ENCODE measurements around the gene FNBP1.
"Not testable (repeated sequence)": the region's sequence is repeated elsewhere in the genome, so short reads cannot be mapped to it uniquely, and the experiment has no call there.

FNBP1 gene

DNA sequence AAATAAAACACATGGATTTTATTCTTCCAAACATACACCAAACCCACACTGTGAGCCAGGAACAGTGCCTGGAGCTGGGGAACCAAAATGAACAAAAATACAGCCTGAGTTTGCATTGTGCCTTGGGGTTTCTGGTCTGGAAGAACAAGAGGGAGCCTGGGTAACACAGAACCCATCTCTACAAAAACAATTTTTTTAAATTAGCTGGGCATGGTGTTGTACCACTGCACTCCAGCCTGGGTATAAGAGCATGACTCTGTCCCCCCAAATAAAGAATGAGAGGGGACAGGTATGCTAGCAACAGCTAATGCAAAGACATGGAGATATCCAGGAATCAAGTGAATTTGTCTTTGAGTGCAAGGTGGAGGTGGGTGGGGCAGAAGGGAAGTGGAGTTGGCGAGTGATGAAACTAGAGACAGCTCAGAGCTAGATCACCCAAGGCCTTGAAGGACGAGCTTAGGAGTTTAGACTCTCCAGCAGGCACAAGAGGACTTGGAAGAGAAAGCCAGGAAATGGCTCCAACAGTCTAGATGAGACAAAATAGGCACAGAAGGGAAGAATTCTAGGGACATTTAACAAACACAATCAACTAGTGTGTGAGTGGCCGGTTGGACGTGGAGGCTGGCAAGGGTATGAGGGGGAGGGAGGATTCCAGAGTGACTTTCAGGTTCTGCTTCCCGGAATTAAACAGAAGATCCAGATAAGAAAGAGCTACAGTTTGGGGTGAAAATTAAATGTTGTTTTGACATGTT, 47.4 kb downstream of the FNBP1 start:
- DNase-seq (ENCODE audit: low spot score): no peak

DNA sequence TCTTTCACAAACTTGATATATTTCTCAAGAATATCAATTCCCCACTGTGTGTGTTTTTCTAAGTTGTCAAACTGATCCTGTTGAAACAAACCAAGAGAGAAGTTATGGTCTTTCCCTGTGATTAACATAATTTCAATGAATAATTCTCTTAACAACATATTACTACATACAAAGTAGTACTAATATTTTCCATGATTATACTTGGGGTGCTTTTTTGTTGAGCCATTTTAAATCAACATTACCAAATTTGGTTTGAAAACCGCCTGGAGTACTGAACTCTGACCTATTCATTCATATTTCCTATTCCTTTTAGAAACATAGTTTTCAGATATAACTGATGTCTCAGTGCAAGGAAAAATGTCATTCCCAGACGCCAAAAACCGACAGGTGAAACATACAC, 48.1 kb downstream of the FNBP1 start:
- no peak for DNase-seq (ENCODE audit: low spot score)

DNA sequence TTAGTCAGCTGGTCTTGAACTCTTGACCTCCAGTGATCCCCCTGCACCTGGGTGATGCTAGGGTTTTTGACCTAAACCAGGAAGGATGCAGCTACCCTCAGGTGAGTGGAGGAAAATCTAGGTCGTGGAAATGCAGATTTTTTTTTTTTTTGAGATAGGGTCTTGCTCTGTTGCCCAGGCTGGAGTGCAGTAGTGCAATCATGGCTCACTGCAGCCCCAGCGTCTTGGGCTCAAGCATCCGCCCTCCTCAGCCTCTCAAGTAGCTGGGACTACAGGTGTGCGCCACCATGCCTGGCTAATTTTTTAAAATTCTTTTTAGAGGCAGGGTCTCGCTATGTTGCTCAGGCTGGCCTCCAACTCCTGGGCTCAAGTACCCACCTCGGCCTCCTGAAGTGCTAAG, 51.9 kb downstream of the FNBP1 start:
- not testable (repeated sequence) for DNase-seq (ENCODE audit: low spot score)

DNA sequence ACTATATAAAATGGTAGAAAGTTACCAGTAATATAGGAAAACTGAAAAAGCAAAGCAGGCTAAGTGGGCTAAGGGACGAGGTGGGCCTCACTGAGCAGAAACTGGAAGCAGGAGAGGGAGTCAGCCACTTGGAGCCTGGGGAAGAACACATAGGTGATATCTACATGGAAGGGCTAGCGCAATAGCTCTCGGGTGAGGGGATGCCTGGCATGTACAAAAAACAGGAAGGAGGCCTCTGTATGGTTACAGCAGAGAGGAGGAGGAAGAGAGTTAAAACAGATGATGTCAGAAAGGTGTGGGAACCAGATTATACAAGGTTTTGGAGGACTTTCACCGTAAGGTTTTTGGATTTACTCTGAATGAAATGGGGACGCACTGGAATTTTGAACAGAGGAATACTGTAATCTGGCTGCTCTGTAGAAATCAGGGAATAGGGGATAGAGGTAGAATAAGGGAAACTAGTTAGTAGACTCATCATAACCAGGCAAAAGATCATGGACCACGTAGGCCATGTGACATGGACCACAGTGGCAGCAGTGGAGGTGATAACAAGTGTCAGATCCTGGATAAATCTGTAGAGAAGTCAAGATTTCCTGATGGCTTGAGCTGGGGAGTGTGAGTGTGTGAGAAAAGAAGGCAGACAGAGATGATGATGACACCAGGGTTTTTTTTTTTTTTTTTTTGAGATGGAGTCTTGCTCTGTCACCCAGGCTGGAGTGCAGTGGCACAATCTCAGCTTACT, 52.5 kb downstream of the FNBP1 start:
- no peak for DNase-seq (ENCODE audit: low spot score)

DNA sequence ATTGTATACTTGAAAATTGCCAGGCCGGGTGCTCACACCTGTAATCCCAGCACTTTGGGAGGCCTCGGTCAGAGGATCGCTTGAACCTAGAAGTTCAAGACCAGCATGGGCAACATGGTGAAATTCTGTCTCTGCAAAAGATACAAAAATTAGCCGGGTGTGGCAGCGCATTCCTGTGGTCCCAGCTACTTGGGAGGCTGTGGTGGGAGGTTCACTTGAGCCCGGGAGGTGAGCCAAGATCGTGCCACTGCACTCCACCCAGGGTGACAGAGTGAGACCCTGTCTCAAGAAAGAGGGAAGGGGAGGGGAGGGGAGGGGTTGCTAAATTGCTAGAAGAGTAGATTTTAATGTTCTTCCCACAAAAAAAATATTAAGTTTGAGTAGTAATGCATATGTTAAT, 53.2 kb downstream of the FNBP1 start:
- no peak for DNase-seq (ENCODE audit: low spot score)

DNA sequence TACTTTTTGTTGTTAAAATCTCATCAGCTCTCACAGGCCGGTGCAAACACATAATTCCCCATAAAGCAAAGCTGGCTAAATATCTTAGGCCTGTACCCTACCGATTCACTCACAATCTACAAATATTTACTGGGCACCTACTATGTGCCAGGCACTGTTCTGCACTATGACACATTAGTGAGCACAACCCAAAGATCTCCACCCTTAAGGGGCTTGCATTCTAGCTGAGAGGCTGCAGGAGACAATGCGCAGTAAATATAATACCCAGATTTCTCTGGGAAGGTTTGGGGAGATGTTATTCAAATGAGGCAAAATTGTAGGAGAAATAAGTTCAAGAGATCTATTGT, 53.7 kb downstream of the FNBP1 start:
- DNase-seq (ENCODE audit: low spot score): no peak

DNA sequence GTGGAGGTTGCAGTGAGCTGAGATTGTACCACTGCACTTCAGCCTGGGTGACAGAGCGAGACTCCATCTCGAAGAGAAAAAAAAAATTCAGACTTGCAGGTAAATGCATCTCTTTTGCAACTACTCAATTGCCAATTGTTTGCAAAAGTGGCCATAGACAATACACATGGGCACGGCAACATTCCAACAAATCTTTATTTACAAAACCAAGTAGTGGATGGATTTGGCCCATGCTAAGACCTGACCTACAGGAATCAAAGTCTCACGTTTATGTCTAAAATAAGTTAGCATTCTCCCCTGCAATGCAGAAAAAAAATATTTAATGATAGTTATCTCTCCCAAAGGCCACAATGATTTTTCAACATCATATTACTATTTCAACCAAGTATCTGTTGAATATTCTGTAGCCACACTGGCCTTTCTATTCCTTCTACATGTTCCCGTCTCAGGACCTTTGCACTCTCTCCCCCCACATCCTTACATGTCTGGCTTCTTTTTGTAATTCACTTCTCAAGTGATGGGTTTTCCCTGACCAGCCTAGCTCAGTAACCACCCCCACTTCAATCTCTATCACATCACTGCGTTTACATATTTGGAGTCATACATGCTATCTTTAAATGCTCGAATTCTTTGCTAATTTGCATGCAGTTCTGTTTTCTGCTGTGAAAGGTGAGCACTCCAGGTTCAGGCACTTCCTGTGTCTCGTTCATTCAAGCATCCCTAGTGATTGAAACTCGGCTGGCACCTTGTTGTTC, 54.2 kb downstream of the FNBP1 start:
- DNase-seq (ENCODE audit: low spot score): no peak

DNA sequence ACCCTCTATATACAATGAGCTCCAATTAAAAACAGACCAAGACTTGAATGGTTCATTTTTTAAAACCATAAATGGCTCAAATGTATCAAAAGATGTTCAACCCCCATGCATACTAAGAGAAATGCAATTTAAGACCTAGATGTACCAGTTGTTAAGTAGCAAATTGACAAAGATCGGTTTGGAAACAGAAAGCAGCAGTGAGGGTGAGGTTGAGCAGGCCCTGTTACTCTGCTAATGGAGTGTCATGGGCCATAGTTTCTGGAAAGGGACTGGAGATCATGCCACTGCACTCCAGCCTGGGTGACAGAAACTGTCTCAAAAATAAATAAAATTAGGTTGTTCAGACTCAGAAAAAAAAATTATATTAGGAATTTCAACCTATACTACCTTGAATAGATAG, 55.0 kb downstream of the FNBP1 start:
- peak; percentile 64 for DNase-seq (ENCODE audit: low spot score)

DNA sequence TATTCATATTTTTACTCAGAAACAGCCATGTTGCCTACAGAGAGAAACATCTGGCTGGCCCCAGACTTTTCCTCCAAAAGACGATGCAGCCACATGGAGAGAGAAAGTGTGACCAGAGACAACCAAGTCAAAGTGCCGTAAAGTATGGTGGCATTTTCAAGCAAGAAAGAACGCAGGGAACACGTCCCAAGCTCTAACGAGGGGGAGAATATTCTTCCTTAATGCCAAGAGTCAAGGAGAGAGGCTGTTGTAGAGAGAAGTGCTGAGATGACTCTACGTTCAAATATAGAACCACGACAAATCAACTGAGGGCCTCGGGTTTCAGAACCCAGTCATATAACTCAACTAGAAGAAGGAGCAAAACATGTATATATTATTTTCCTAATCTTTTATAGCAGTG, 55.9 kb downstream of the FNBP1 start:
- DNase-seq (ENCODE audit: low spot score): no peak

DNA sequence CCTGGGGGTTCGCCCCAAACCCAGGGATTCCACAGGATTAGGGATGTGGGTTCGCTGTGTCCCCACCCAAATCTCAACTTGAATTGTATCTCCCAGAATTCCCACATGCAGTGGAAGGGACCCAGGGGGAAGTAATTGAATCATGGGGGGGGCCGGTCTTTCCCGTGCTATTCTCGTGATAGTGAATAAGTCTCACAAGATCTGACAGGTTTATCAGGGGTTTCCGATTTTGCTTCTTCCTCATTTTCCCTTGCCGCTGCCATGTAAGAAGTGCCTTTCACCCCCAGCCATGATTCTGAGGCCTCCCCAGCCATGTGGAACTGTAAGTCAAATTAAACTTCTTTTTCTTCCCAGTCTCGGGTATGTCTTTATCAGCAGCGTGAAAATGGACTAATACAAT, 58.4 kb downstream of the FNBP1 start:
- DNase-seq (ENCODE audit: low spot score): not testable (repeated sequence)

DNA sequence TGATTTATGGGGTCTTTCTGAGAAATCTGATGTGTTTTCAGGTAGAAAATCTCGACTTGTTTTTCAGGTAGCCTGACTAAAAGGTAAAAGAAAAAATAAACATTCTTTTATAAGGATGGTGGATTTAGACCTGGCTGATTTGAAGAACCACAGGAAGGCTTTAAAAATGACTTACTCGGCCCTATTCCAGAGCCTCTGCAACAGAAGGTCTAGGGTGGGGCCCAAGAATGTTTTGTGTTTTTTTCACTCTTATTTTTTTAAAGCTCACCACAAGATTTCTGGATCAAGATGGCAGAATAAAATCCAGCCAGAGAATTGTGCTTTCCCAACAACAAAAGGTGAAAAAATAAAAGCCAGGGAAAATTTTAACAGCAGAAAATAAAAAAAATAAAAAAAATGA, 59.1 kb downstream of the FNBP1 start:
- DNase-seq (ENCODE audit: low spot score): no peak

DNA sequence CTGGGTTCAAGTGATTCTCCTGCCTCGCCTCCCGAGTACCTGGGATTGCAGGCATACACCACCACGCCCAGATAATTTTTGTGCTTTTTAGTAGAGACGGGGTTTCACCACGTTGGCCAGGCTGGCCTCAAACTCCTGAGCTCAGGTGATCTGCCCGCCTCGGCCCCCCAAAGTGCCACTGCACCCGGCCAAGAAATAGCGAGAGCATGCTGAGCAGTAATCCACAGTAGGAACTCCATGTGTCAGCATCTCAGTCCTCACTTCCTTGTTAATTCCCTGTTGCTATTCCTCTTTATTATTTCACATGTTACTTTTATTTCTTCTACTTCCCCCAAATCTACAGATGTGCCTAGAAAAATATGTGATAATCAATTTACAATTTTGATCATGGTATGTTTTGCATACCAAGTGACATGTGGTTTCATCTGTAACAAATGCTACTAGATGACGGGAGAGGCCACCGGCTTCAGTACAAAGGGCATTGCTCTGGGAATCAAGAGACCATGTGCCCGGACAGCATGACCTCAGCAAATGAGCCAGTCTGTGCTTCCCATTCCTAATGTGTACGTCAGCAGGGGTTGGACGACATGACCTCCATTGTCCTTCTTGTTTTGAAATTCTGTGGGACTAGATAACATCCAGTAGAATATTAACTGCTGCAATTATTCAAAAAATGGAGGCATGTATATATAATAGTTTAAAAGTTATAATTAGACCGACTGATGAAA, 61.6 kb downstream of the FNBP1 start:
- no peak for DNase-seq (ENCODE audit: low spot score)

DNA sequence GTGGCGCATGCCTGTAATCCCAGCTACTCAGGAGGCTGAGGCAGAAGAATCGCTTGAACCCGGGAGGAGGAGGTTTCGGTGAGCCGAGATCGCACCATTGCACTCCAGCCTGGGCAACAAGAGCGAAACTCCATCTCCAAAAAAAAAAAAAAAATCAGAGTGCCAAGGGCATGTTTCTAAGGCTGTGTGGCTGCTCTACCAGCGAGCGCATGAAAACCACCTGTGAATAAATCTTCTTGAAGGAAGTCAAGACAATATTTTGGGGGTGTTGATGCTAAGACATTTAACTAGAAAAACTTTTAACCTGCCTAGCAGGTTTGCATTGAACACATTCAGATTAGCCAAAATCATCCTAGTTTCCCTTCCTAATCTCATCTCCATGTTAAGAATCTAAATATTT, 62.8 kb downstream of the FNBP1 start:
- not testable (repeated sequence) for DNase-seq (ENCODE audit: low spot score)

DNA sequence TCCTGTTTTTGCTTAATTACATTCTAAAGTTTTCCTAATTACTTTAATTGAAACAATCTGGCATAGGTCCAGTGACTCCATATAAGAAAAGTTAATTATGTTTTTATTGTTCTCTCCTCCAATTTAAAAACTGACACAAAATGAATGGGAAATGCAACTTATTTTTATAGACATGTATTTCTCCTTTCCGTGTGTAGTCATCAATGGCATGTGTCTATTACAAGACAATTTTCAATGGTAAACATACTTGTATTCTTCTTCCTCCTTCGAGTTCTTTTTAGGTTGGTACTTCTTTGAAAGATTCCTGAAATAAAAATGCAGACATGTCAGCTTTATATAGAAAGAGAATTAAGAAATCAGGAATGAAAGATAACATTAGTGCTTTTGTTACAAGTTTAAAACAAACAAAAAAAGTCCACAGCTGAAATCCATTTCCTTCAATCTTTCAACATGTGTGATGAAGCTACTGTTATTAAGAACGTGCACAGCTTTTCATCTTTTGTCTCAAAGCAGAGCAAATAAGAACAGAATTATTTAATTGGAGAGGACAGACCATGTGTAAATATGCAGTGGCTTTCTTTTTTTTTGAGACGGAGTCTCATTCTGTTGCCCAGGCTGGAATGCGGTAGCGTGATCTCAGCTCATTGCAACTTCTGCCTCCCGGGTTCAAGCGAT, 63.8 kb downstream of the FNBP1 start:
- DNase-seq (ENCODE audit: low spot score): no peak

DNA sequence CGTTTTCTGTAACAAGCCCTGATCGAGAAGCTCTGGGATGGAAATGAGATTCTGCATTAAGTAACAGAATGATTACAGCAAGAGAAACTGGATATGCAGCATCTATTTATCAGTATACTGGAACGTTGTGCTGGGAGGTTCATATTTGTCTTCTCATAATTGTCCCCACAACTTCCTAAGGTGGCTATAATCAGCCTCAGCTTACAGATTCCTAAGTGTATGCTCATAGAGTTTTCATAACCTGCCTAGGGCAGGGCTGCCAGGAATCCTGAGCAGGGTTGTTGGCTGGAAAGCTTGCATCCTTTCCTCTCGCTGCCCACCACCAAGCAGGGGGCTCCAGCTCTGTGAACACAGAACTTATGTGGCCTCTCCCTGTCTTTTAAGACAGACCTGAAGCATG, 70.2 kb downstream of the FNBP1 start:
- DNase-seq (ENCODE audit: low spot score): no peak

DNA sequence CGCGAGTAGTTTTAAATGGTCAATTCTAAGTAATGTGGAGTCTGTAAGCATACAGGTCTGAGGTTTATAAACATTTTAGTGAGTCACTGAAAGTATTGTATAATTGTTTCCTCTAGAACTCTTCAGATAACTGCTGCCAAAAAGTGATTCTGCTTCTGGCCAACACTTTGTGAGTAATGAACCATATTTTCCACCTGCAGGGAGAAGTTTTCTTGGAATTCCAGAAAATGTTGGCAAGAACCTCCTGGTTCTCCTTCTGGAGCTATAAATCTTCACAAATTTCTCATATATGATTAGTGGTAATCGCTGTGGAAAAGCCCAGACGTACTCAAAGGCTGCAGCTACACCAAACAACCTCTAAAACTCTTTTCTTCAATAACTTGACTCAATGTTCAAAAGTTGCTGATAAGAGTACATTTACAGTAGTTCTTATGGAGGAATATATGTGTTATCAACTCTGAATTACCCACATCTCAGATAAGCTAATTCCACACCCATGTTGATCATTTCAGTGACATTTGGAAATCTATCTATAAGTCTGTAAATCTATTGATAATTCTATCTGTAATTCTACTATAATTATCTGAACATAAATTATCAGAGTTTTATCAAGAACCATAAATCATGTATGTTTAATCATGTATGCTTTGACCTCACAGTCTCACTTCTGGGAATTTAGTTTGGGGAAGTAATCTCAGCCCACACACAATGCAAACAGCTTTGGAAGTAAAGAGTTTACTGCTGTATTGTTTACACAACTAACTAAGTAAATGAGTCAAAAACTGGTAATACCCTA, 74.1 kb downstream of the FNBP1 start:
- DNase-seq (ENCODE audit: low spot score): no peak

DNA sequence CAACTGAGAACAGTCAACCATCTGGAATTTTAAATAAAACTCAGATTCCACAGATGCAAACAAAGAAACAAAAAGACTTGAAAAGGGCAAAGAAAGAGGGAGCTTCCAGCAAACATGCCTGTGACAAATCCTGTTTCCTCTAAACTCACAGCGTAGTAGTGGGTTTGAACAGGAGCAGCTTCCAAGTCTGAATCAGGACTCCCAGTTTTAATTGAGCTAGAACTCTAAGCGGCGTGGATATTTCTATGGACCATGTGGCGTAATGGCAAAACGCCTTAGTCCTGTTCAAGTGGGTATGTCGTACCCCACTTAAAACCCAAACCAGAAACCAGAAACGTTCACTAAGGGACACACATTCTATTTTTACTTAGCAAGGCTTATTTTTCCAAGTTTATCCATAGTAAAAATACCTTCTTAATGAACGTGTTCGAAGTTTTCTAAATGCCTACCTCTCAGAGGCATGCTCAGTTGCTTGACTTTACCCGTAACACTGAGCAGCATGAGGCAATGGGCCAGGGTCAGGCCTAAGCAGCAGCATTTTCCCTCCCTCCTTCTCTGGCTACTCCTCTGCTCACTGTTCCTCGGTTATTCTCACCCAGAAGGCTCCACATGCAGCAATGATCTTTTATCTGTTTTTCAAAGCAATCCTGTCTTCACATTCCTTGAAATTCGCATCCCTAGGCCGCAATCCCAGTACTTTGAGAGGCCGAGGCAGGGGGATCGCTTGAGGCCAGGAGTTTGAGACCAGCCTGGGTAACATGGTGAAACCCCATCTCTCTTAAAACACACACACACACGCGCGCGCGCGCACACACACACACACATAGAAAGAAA, 77.9 kb downstream of the FNBP1 start:
- no peak for DNase-seq (ENCODE audit: low spot score)

DNA sequence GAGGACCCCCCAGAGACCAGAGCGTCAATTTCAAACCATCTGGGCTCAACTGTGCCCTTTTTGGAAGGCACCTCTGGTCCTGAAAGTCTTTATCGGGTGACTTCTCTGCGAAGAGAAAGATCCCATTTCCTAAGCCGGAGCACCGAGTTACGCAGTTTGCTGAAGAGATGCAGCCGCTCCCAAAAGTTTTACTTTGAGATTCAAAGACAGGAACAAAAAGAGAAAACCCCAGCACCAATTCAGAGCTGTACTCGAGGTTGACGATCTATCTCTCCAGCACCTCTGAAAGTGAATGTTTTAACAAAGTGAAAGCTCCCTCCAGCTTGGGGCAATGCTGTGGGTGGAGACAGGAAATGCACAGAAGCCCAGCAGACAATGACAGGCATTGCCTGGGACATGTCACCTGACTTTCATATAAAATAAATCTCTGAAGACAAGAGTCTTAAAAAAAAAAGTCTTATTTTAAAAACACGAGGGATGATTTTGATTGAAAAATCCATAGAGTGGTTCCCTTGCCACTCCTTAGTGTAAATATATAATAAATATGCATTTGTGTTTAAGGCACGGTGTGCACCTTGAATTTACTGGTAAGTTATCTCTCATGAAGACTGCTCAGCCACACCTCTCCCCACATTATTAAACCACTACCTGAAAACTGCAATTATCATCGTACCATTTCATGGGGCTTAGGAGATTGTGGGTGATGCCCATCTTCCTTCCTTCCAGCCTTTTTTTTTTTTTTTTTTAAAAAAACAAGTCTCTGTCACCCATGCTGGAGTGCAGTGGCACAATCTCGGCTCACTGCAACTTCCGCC, 79.9 kb downstream of the FNBP1 start:
- DNase-seq (ENCODE audit: low spot score): no peak

DNA sequence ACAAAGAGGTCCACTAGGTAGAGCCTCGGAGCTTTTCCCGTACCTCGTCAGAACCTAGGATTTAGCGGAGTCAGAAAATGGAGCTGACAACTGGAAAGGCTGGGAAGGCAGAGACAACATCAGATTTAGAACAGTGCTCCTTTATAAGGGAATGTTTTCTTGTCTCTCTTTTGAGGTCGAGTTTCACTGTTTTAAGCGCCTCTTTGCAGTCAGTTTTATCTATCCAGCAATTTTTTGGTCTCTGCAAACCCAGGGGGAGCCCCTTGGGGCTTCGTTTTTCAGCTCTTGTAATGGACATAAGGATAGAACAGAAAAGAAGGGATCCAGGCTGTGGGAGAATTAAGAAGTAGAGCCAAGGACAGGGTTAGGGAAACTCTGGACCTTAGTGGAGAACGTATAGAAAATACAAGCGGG, 80.5 kb downstream of the FNBP1 start:
- DNase-seq (ENCODE audit: low spot score): no peak
